HepG2 (cell line): Measurements from ENCODE around the gene OR10V1. TPM values are rescaled to one million over a fixed set of nuclear protein-coding genes. Genes with fewer than 3 reads are reported as not detected.

Experiments
- ATAC-seq: fragments of 200-7000 bp; cut with Tn5 transposase; 3 replicates; pipeline ENCODE4 v1.9.1; 2020; ENCODE audit warnings: mild to moderate bottlenecking, moderate library complexity
- BruUV-seq: library from RNA; stranded (reverse); fragments of 400-500 nt; replicated peaks from 2 replicates; lab custom pipeline; 2021; lab: Mats Ljungman, UMichigan
- CTCF ChIA-PET: fragments of 300-600 bp; formaldehyde crosslinking; extraction: SDS; loops from one replicate; lab custom pipeline; 2021; ENCODE audit warnings: low total read pairs, inconsistent platforms, low intra/inter-chr PET ratio; lab: Yijun Ruan, JAX
- POLR2A ChIA-PET: fragments of 350-600 bp; sonication (Branson Sonifier 250); formaldehyde crosslinking; loops from one replicate; lab custom pipeline; 2020; ENCODE audit warnings: antibody characterized with exemption, inconsistent platforms; lab: Yijun Ruan, JAX
- DNase-seq: peaks from one replicate; pipeline ENCODE4 v3.0.0-alpha.2; 2015; ENCODE audit warnings: low spot score
- FAIRE-seq: peaks from 3 replicates; lab custom pipeline; 2011; peaks lifted over from hg19 to GRCh38; lab: Jason Lieb, UNC
- H2AFZ ChIP-seq: one replicate; pipeline ENCODE4 v1.6.1; 2011; ENCODE audit warnings: low read length, inconsistent platforms
- H3K27ac ChIP-seq: fragments of 300-600 bp; 3 replicates; pipeline ENCODE4 v1.8.0; 2011; ENCODE audit warnings: mixed run types, mild to moderate bottlenecking, mixed read lengths, low read length, inconsistent platforms; ENCODE audit not compliant: insufficient read depth; ENCODE audit errors: extremely low read length
- H3K27me3 ChIP-seq, 2 experiments: fragments of 200-600 bp in 1 of 2; 2 replicates in 1 of 2; 3 replicates in 1 of 2; pipeline versions ENCODE4 v1.6.0 to v1.8.0; 2011; ENCODE audit warnings: low read length in 2 of 2, mild to moderate bottlenecking in 2 of 2, moderate library complexity in 2 of 2, inconsistent platforms in 1 of 2; ENCODE audit not compliant: insufficient read depth in 2 of 2, control insufficient read depth in 1 of 2
- H3K36me3 ChIP-seq, 2 experiments: fragments of 200-600 bp in 1 of 2; replicated peaks in 1 of 2; 2 replicates in 1 of 2; 3 replicates in 1 of 2; pipeline versions ENCODE4 v1.5.1 to v1.8.0; 2011; ENCODE audit warnings: low read length in 2 of 2, inconsistent platforms in 1 of 2; ENCODE audit not compliant: insufficient read depth in 2 of 2, control insufficient read depth in 1 of 2
- H3K4me1 ChIP-seq: 2 replicates; pipeline ENCODE4 v1.5.1; 2012; ENCODE audit warnings: low read length, inconsistent platforms; ENCODE audit not compliant: insufficient read depth
- H3K4me2 ChIP-seq: 2 replicates; pipeline ENCODE4 v1.6.0; 2011; ENCODE audit warnings: low read depth, low read length, inconsistent platforms
- H3K4me3 ChIP-seq, 3 experiments: fragments of 200-600 bp in 1 of 3; sonication (generic), shearing (Covaris generic) in 1 of 3; replicated peaks in 1 of 3; 2 replicates each; pipeline ENCODE4 v1.5.1; 2011 to 2016; ENCODE audit warnings: low read length in 3 of 3, inconsistent platforms in 2 of 3, low read depth in 2 of 3, mild to moderate bottlenecking in 2 of 3, control low read depth in 1 of 3, mixed read lengths in 1 of 3; ENCODE audit not compliant: insufficient read depth in 1 of 3
- H3K79me2 ChIP-seq: one replicate; pipeline ENCODE4 v1.6.1; 2011; ENCODE audit warnings: low read length, inconsistent platforms; ENCODE audit not compliant: insufficient read depth
- H3K9ac ChIP-seq: 2 replicates; pipeline ENCODE4 v1.6.0; 2011; ENCODE audit warnings: mild to moderate bottlenecking, low read depth, low read length, inconsistent platforms; ENCODE audit not compliant: insufficient read depth
- H3K9me3 ChIP-seq: 2 replicates; pipeline ENCODE4 v1.5.1; 2012; ENCODE audit warnings: mild to moderate bottlenecking, low read length
- H4K20me1 ChIP-seq: 2 replicates; pipeline ENCODE4 v1.6.0; 2011; ENCODE audit warnings: inconsistent platforms, mild to moderate bottlenecking, low read length, moderate library complexity; ENCODE audit not compliant: insufficient read depth
- CENPX ChIP-seq: sonication (generic); formaldehyde crosslinking; IDR thresholded peaks from 2 replicates; pipeline ENCODE4 v1.9.0; 2021; ENCODE audit warnings: mild to moderate bottlenecking, missing genetic modification reagents, moderate library complexity
- GATAD2A ChIP-seq: IDR thresholded peaks from 2 replicates; pipeline ENCODE4 v1.6.1; 2016
- JARID2 ChIP-seq: sonication (generic); formaldehyde crosslinking; IDR thresholded peaks from 2 replicates; pipeline ENCODE4 v1.8.1; 2023; ENCODE audit warnings: missing genetic modification reagents, inconsistent platforms; ENCODE audit not compliant: insufficient replicate concordance
- MAFF ChIP-seq: IDR thresholded peaks from 2 replicates; pipeline ENCODE4 v1.6.1; 2011; ENCODE audit warnings: low read depth, low read length, improper control_type of control experiment
- MAFK ChIP-seq, 2 experiments: IDR thresholded peaks in 1 of 2; conservative IDR thresholded peaks in 1 of 2; 2 replicates each; pipeline ENCODE4 v1.6.1; 2011; ENCODE audit warnings: improper control_type of control experiment in 2 of 2, low read length in 2 of 2
- MNT ChIP-seq: fragments of 450-650 bp; IDR thresholded peaks from 2 replicates; pipeline ENCODE4 v1.6.1; 2016
- NFKBIZ ChIP-seq: IDR thresholded peaks from 2 replicates; pipeline ENCODE4 v1.6.1; 2018; ENCODE audit warnings: missing genetic modification reagents, missing compliant biosample characterization
- ZKSCAN1 ChIP-seq: fragments of 150-350 bp; IDR thresholded peaks from 2 replicates; pipeline ENCODE4 v1.6.1; 2014; ENCODE audit warnings: low read length
- WGBS: methylation state at CpG from one replicate; pipeline ENCODE4 v1.1.6; 2017; ENCODE audit warnings: low lambda C conversion rate; 5-methylcytosine and 5-hydroxymethylcytosine counted together
- in situ Hi-C: cut with HindIII; loops from 2 replicates; pipeline ENCODE4 v1.10.0; 2017; ENCODE audit warnings: low pct_unique_long_range_greater_than_20kb; ENCODE audit not compliant: extremely low pct_ligation_motif_present
- intact Hi-C: fragments of 100-400 bp; cut with micrococcal nuclease; formaldehyde crosslinking; loops from one replicate; pipeline ENCODE4 v1.10.0; 2022; ENCODE audit not compliant: unreplicated experiment
- polyA plus RNA-seq, 8 experiments: library from polyadenylated mRNA; depleted of rRNA in 3 of 8; stranded (reverse) in 7 of 8; unstranded in 1 of 8; fragments of >200 nt; fragmentation: Illumina TruSeq in 4 of 8; extraction: Trizol in 4 of 8; gene quantifications; 2 replicates each; pipeline versions ENCODE4 v1.2.1 to v1.2.3, GENCODE V29; 2011 to 2016; ENCODE audit warnings: low read depth in 4 of 8, missing spikeins in 1 of 8, mixed read lengths in 1 of 8; ENCODE audit not compliant: insufficient read depth in 1 of 8
- total RNA-seq, 5 experiments: library from RNA; depleted of rRNA; stranded (reverse); fragments of >200 nt; fragmentation: Illumina TruSeq; extraction: Trizol; gene quantifications; 2 replicates each; pipeline ENCODE4 v1.2.3, GENCODE V29; 2016; ENCODE audit warnings: low read depth in 1 of 5

The OR10V1 gene
- total and polyA plus RNA-seq, 2 of the 13 experiments (the other 11 are each of a cell fraction or from before 2014, with no cell fraction given), result not detected

- Histone ChIP-seq H3K79me2 (no peaks in the 10 kb centered on the region), H3K4me2 (no peak overlapping the region), H3K36me3 (no peaks in the 10 kb centered on the region), H3K4me1 (no peaks in the 10 kb centered on the region), H3K27me3 (no peaks in the 10 kb centered on the region)
- in situ Hi-C loops, result no loop called here
- POLR2A ChIA-PET, result no interaction called here
- no peak for ATAC-seq
- 4% methylated on average over 2 of the region's 2 CpGs for WGBS
- CTCF ChIA-PET, result no interaction called here
- TF ChIP-seq CENPX (CRISPR knock-in tag) (no peak), JARID2 (CRISPR knock-in tag) (no peak), MAFF (peak; percentile 75), GATAD2A (CRISPR knock-in tag) (no peak), MAFK (conservative IDR thresholded peaks at IDR 0.05 in 1 of 2, IDR thresholded peaks at IDR 0.05 in 1 of 2; ENCODE audit: low read length in 2 of 2) (peak; percentile 53 to 85), MNT (peak; percentile 53), NFKBIZ (no peak), ZKSCAN1 (no peak)
- TF ChIP-seq, all 625 proteins: peak for 3
- Histone ChIP-seq H3K9me3 (no peaks in the 10 kb centered on the region), H4K20me1 (no peaks in the 10 kb centered on the region), H3K9ac (no peak overlapping the region), H3K4me3 (no peak overlapping the region), H3K27ac (no peak overlapping the region), H2AFZ (no peak overlapping the region)
- BruUV-seq, result no TSS peak
- intact Hi-C loops, result no loop called here
- no peak for DNase-seq
- no peak for FAIRE-seq
Observed at GRCh38 chr11:59746111-59746510, 32.5 kb upstream of the OR10V1 start.
